SK-N-SH treated with all-trans-retinoic acid at 6 μM for 48 hours (cell line): Measurements from ENCODE around the gene SRRM3.

Source experiments
- ATAC-seq: fragments of 200-7000 bp; cut with Tn5 transposase; 3 replicates; pipeline ENCODE4 v1.9.1; 2020; ENCODE audit warnings: mild to moderate bottlenecking, moderate library complexity
- ARNTL ChIP-seq: fragments of 450-650 bp; formaldehyde crosslinking; IDR thresholded peaks from 2 replicates; pipeline ENCODE4 v1.5.0; 2020; ENCODE audit warnings: low read depth, mild to moderate bottlenecking, moderate library complexity, borderline replicate concordance
- BACH2 ChIP-seq: fragments of 250-450 bp; sonication (Bioruptor Pico); IDR thresholded peaks from 2 replicates; pipeline ENCODE4 v1.9.0; 2021; ENCODE audit warnings: mild to moderate bottlenecking, borderline replicate concordance
- CSDC2 ChIP-seq: fragments of 250-450 bp; sonication (Bioruptor Pico); IDR thresholded peaks from 2 replicates; pipeline ENCODE4 v1.5.0; 2020; ENCODE audit warnings: mild to moderate bottlenecking, moderate library complexity
- GLIS3 ChIP-seq: fragments of 250-450 bp; sonication (Bioruptor Pico); IDR thresholded peaks from 2 replicates; pipeline ENCODE4 v1.5.0; 2020; ENCODE audit warnings: mild to moderate bottlenecking, moderate library complexity
- OSR1 ChIP-seq: fragments of 250-450 bp; sonication (Bioruptor Pico); IDR thresholded peaks from 2 replicates; pipeline ENCODE4 v1.8.0; 2022; ENCODE audit warnings: moderate library complexity, mild to moderate bottlenecking, inconsistent platforms
- PPARA ChIP-seq: fragments of 250-450 bp; sonication (Bioruptor Pico); IDR thresholded peaks from 2 replicates; pipeline ENCODE4 v1.5.0; 2020; ENCODE audit warnings: mild to moderate bottlenecking, borderline replicate concordance
- RARB ChIP-seq: fragments of 250-450 bp; sonication (Bioruptor Pico); IDR thresholded peaks from 2 replicates; pipeline ENCODE4 v1.8.0; 2021; ENCODE audit warnings: mild to moderate bottlenecking, moderate library complexity
- TCF4 ChIP-seq: fragments of 250-450 bp; sonication (Bioruptor Pico); IDR thresholded peaks from 2 replicates; pipeline ENCODE4 v1.8.0; 2021; ENCODE audit warnings: mild to moderate bottlenecking, moderate library complexity, borderline replicate concordance
- TOX ChIP-seq: fragments of 250-450 bp; sonication (Bioruptor Pico); IDR thresholded peaks from 2 replicates; pipeline ENCODE4 v1.8.0; 2021; ENCODE audit warnings: mild to moderate bottlenecking, moderate library complexity, borderline replicate concordance
- ZFP3 ChIP-seq: fragments of 250-450 bp; sonication (Bioruptor Pico); IDR thresholded peaks from 2 replicates; pipeline ENCODE4 v1.5.0; 2020; ENCODE audit warnings: mild to moderate bottlenecking, moderate library complexity
- ZNF565 ChIP-seq: fragments of 450-650 bp; formaldehyde crosslinking; conservative IDR thresholded peaks from 2 replicates; pipeline ENCODE4 v1.5.0; 2020; ENCODE audit warnings: low read depth, mild to moderate bottlenecking, moderate library complexity
- ZNF70 ChIP-seq: fragments of 450-650 bp; formaldehyde crosslinking; IDR thresholded peaks from 2 replicates; pipeline ENCODE4 v1.5.0; 2020; ENCODE audit warnings: mild to moderate bottlenecking, moderate library complexity
- ZNF8 ChIP-seq: fragments of 450-650 bp; formaldehyde crosslinking; IDR thresholded peaks from 2 replicates; pipeline ENCODE4 v1.5.0; 2020; ENCODE audit warnings: mild to moderate bottlenecking, moderate library complexity
- TF ChIP-seq, protein P1 (sequence below): fragments of 250-450 bp; sonication (Bioruptor Pico); IDR thresholded peaks from 2 replicates; pipeline ENCODE4 v1.5.0; 2020; ENCODE audit warnings: mild to moderate bottlenecking, moderate library complexity
- TF ChIP-seq, protein P2 (sequence below): fragments of 250-450 bp; sonication (Bioruptor Pico); IDR thresholded peaks from 2 replicates; pipeline ENCODE4 v1.8.0; 2021; ENCODE audit warnings: low read depth, mild to moderate bottlenecking, moderate library complexity, borderline replicate concordance
- TF ChIP-seq, protein P3 (sequence below): fragments of 250-450 bp; sonication (Bioruptor Pico); IDR thresholded peaks from 2 replicates; pipeline ENCODE4 v1.5.1; 2021; ENCODE audit warnings: mild to moderate bottlenecking, moderate library complexity
- TF ChIP-seq, protein P4 (sequence below): fragments of 250-450 bp; sonication (Bioruptor Pico); IDR thresholded peaks from 2 replicates; pipeline ENCODE4 v1.8.0; 2020; ENCODE audit warnings: mild to moderate bottlenecking, moderate library complexity, borderline replicate concordance

Gene SRRM3

DNA sequence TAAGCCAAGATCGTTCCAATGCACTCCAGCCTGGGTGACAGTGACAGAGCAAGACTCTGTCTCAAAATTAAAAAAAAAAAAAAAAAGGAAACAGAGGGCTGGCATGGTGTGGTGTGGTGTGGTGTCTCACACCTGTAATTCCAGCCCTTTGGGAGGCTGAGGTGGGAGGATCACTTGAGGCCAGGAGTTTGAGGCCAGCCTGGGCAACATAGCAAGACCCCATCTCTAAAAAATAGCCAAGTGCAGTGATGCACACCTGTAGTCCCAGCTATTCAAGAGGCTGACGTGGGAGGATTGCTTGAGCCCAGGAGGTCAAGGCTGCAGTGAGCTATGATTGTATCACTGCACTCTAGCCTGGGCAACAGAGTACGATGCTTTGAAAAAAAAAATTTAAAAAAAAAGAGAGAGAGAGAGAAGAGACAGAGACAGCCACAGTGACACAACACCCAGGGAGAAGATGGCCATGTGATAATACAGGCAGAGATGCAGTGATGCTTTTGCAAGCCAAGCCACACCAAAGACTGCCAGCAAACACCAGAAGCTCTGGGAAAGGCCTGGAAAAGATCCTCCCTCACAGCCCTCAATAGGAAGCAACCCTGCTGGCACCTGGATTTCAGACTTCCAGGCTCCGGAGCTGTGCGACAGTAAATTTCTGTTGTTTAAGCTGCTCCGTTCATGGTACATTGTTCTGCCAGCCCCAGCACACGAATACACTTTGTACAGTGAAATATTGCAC is 19.3 kb upstream of the SRRM3 start:
- TF ChIP-seq GLIS3 (CRISPR knock-in tag) = no peak
- TF ChIP-seq ZNF565 (CRISPR knock-in tag) = no peak
- TF ChIP-seq PPARA = no peak
- TF ChIP-seq, protein P1, sequence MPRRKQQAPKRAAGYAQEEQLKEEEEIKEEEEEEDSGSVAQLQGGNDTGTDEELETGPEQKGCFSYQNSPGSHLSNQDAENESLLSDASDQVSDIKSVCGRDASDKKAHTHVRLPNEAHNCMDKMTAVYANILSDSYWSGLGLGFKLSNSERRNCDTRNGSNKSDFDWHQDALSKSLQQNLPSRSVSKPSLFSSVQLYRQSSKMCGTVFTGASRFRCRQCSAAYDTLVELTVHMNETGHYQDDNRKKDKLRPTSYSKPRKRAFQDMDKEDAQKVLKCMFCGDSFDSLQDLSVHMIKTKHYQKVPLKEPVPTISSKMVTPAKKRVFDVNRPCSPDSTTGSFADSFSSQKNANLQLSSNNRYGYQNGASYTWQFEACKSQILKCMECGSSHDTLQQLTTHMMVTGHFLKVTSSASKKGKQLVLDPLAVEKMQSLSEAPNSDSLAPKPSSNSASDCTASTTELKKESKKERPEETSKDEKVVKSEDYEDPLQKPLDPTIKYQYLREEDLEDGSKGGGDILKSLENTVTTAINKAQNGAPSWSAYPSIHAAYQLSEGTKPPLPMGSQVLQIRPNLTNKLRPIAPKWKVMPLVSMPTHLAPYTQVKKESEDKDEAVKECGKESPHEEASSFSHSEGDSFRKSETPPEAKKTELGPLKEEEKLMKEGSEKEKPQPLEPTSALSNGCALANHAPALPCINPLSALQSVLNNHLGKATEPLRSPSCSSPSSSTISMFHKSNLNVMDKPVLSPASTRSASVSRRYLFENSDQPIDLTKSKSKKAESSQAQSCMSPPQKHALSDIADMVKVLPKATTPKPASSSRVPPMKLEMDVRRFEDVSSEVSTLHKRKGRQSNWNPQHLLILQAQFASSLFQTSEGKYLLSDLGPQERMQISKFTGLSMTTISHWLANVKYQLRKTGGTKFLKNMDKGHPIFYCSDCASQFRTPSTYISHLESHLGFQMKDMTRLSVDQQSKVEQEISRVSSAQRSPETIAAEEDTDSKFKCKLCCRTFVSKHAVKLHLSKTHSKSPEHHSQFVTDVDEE = no peak
- no peak for TF ChIP-seq BACH2 (CRISPR knock-in tag)
- TF ChIP-seq ARNTL (CRISPR knock-in tag) = no peak
- TF ChIP-seq TCF4 (CRISPR knock-in tag) = no peak
- TF ChIP-seq ZNF70 (CRISPR knock-in tag) = no peak
- TF ChIP-seq, protein P2, sequence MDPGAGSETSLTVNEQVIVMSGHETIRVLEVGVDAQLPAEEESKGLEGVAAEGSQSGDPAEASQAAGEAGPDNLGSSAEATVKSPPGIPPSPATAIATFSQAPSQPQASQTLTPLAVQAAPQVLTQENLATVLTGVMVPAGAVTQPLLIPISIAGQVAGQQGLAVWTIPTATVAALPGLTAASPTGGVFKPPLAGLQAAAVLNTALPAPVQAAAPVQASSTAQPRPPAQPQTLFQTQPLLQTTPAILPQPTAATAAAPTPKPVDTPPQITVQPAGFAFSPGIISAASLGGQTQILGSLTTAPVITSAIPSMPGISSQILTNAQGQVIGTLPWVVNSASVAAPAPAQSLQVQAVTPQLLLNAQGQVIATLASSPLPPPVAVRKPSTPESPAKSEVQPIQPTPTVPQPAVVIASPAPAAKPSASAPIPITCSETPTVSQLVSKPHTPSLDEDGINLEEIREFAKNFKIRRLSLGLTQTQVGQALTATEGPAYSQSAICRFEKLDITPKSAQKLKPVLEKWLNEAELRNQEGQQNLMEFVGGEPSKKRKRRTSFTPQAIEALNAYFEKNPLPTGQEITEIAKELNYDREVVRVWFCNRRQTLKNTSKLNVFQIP (CRISPR knock-in tag) = no peak
- no peak for ATAC-seq

DNA sequence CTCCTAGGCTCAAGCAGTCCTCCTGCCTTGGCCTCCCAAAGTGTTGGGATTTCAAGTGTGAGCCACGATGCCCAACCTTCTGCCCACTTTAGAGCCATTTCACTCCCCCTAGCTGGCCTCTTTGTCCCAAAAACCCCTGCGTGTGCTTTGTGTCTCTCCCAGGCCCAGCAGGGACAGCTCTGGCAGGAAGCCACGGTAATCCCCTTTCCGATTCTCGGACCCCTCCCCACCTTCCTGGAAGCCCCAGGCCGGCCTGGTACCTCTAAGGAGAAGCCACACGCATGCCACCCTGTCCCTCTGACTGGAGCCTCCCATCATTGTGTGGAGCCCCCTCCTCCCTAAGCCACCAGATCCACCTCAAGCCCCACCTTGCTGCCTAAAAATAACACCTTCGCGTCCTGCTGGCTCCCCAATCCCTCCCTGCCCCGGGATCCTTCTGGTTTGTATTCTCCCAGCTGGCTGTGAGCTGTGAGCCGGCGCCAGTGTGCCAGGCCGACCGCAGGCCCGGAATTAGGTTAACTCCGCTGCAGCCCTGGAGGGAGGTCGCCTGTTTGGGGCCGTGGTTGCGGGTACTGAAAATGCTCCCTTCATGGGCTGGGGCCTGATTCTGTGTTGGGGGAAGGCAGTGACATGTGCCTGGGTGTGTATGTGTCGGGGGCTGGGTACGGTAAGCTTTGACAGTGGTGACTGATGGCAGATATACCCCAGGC is 16.4 kb upstream of the SRRM3 start:
- peak; percentile 59 for ATAC-seq
- no peak for TF ChIP-seq OSR1 (CRISPR knock-in tag)
- TF ChIP-seq ARNTL (CRISPR knock-in tag) = no peak
- no peak for TF ChIP-seq PPARA
- no peak for TF ChIP-seq RARB (CRISPR knock-in tag)
- TF ChIP-seq, protein P1 = 0 out of 2 replicates have a peak, but pooled peaks have one; percentile 27
- peak; percentile 53 for TF ChIP-seq TCF4 (CRISPR knock-in tag)
- TF ChIP-seq, protein P3, sequence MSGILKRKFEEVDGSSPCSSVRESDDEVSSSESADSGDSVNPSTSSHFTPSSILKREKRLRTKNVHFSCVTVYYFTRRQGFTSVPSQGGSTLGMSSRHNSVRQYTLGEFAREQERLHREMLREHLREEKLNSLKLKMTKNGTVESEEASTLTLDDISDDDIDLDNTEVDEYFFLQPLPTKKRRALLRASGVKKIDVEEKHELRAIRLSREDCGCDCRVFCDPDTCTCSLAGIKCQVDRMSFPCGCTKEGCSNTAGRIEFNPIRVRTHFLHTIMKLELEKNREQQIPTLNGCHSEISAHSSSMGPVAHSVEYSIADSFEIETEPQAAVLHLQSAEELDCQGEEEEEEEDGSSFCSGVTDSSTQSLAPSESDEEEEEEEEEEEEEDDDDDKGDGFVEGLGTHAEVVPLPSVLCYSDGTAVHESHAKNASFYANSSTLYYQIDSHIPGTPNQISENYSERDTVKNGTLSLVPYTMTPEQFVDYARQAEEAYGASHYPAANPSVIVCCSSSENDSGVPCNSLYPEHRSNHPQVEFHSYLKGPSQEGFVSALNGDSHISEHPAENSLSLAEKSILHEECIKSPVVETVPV (CRISPR knock-in tag) = no peak
- no peak for TF ChIP-seq BACH2 (CRISPR knock-in tag)
- TF ChIP-seq CSDC2 (CRISPR knock-in tag) = no peak
- TF ChIP-seq ZNF70 (CRISPR knock-in tag) = no peak
- TF ChIP-seq ZNF8 = 0 out of 2 replicates have a peak, but pooled peaks have one; percentile 9
- TF ChIP-seq, protein P2 (CRISPR knock-in tag) = no peak

DNA sequence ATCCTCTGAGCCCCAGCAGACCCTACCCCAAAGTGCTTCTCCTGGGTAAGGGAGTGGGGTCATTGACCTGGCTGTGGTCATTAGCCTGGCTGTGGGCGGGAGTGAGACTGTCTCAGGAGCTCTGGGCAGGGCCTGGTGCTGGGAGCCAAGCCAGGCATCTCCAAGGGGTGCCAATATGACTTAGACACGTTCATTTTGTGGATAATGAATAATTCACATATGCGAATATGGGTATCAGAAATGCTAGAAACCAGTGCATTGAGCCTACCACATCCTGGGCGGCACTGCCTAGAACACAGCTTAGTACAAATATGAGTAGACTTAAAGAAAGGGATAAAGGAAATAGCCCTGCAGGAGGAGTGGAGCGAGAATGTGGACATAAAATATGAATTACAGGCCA is 14.4 kb upstream of the SRRM3 start:
- no peak for ATAC-seq
- no peak for TF ChIP-seq ARNTL (CRISPR knock-in tag)
- TF ChIP-seq, protein P2 (CRISPR knock-in tag) = no peak
- TF ChIP-seq, protein P4, sequence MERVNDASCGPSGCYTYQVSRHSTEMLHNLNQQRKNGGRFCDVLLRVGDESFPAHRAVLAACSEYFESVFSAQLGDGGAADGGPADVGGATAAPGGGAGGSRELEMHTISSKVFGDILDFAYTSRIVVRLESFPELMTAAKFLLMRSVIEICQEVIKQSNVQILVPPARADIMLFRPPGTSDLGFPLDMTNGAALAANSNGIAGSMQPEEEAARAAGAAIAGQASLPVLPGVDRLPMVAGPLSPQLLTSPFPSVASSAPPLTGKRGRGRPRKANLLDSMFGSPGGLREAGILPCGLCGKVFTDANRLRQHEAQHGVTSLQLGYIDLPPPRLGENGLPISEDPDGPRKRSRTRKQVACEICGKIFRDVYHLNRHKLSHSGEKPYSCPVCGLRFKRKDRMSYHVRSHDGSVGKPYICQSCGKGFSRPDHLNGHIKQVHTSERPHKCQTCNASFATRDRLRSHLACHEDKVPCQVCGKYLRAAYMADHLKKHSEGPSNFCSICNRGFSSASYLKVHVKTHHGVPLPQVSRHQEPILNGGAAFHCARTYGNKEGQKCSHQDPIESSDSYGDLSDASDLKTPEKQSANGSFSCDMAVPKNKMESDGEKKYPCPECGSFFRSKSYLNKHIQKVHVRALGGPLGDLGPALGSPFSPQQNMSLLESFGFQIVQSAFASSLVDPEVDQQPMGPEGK (CRISPR knock-in tag) = no peak
- TF ChIP-seq BACH2 (CRISPR knock-in tag) = no peak
- TF ChIP-seq TOX = no peak
- TF ChIP-seq CSDC2 (CRISPR knock-in tag) = no peak
- TF ChIP-seq OSR1 (CRISPR knock-in tag) = no peak
- no peak for TF ChIP-seq TCF4 (CRISPR knock-in tag)
- TF ChIP-seq ZNF70 (CRISPR knock-in tag) = no peak
- no peak for TF ChIP-seq ZFP3 (CRISPR knock-in tag)
- no peak for TF ChIP-seq PPARA
- TF ChIP-seq ZNF565 (CRISPR knock-in tag) = no peak
- TF ChIP-seq ZNF8 = no peak
